GM23338 (cell line): ENCODE results near the gene CEBPG. TPM values are rescaled to one million over a fixed set of nuclear protein-coding genes. Genes with fewer than 3 reads are reported as not detected.

Source experiments
- ATAC-seq: fragments of 200-7000 bp; cut with Tn5 transposase; 3 replicates; pipeline ENCODE4 v1.9.1; 2020
- DNase-seq: peaks from one replicate; pipeline ENCODE4 v3.0.0-alpha.2; 2015; ENCODE audit warnings: low spot score
- H2AFZ ChIP-seq: fragments of 200-600 bp; sonication (generic); 2 replicates; pipeline ENCODE4 v1.8.0; 2016; ENCODE audit warnings: antibody characterized with exemption, mild to moderate bottlenecking, moderate library complexity
- H3F3A ChIP-seq: fragments of 200-600 bp; sonication (generic); replicated peaks from 2 replicates; pipeline ENCODE4 v1.8.0; 2017; ENCODE audit warnings: antibody characterized with exemption, mixed run types, low read depth
- H3K27ac ChIP-seq: fragments of 200-600 bp; sonication (generic); 2 replicates; pipeline ENCODE4 v1.6.1; 2016; ENCODE audit warnings: low read depth
- H3K27me3 ChIP-seq: fragments of 200-600 bp; sonication (generic); 2 replicates; pipeline ENCODE4 v1.8.0; 2016; ENCODE audit warnings: mild to moderate bottlenecking, mixed run types, moderate library complexity; ENCODE audit not compliant: insufficient read depth
- H3K36me3 ChIP-seq: fragments of 200-600 bp; sonication (generic); 2 replicates; pipeline ENCODE4 v1.8.0; 2016; ENCODE audit warnings: mild to moderate bottlenecking; ENCODE audit not compliant: insufficient read depth
- H3K4me1 ChIP-seq: fragments of 200-600 bp; sonication (generic); 2 replicates; pipeline ENCODE4 v1.8.0; 2016; ENCODE audit warnings: mild to moderate bottlenecking, moderate library complexity; ENCODE audit not compliant: insufficient read depth
- H3K4me2 ChIP-seq: fragments of 200-600 bp; sonication (generic); 2 replicates; pipeline ENCODE4 v1.7.1; 2017; ENCODE audit warnings: mixed run types
- H3K4me3 ChIP-seq: fragments of 200-600 bp; sonication (generic); 2 replicates; pipeline ENCODE4 v1.6.1; 2016; ENCODE audit warnings: mixed run types
- H3K79me2 ChIP-seq: fragments of 200-600 bp; sonication (generic); replicated peaks from 2 replicates; pipeline ENCODE4 v1.8.0; 2017; ENCODE audit warnings: mild to moderate bottlenecking; ENCODE audit not compliant: insufficient read depth
- H3K9me2 ChIP-seq: fragments of 200-600 bp; sonication (generic); 2 replicates; pipeline ENCODE4 v1.8.0; 2017; ENCODE audit not compliant: insufficient read depth
- H4K20me1 ChIP-seq: fragments of 200-600 bp; sonication (generic); replicated peaks from 2 replicates; pipeline ENCODE4 v1.8.0; 2017; ENCODE audit warnings: mild to moderate bottlenecking; ENCODE audit not compliant: insufficient read depth
- H3K27ac Mint-ChIP-seq: 2 replicates; pipeline ENCODE4 v1.8.0; 2020; ENCODE audit warnings: inconsistent platforms, mild to moderate bottlenecking, moderate library complexity, mixed read lengths
- H3K27me3 Mint-ChIP-seq: 3 replicates; pipeline ENCODE4 v1.8.0; 2022; ENCODE audit warnings: low read depth, mild to moderate bottlenecking, moderate library complexity, mixed read lengths, inconsistent platforms; ENCODE audit not compliant: insufficient read depth, poor library complexity
- H3K36me3 Mint-ChIP-seq: 3 replicates; pipeline ENCODE4 v1.8.0; 2021; ENCODE audit warnings: low read depth, mild to moderate bottlenecking, inconsistent platforms, moderate library complexity, mixed read lengths
- H3K4me1 Mint-ChIP-seq: 3 replicates; pipeline ENCODE4 v1.8.0; 2020; ENCODE audit warnings: mild to moderate bottlenecking, inconsistent platforms, mixed read lengths
- H3K4me3 Mint-ChIP-seq: 3 replicates; pipeline ENCODE4 v1.8.0; 2021; ENCODE audit warnings: moderate library complexity, mild to moderate bottlenecking, inconsistent platforms, mixed read lengths
- H3K9me3 Mint-ChIP-seq: 3 replicates; pipeline ENCODE4 v1.8.0; 2020; ENCODE audit warnings: moderate library complexity, mild to moderate bottlenecking, inconsistent platforms, mixed read lengths
- CREB1 ChIP-seq: fragments of 250-450 bp; sonication (Bioruptor Pico); IDR thresholded peaks from 2 replicates; pipeline ENCODE4 v1.5.0; 2020; ENCODE audit warnings: low read depth, mild to moderate bottlenecking, moderate library complexity
- CTCF ChIP-seq, 2 experiments: fragments of 200-600 bp in 1 of 2; sonication (generic) in 1 of 2; conservative IDR thresholded peaks; 2 replicates each; pipeline versions ENCODE4 v1.5.1 to v1.6.1; 2016 to 2017; ENCODE audit warnings: antibody characterized with exemption in 2 of 2, low read depth in 2 of 2, mild to moderate bottlenecking in 2 of 2, moderate library complexity in 1 of 2
- POLR2AphosphoS5 ChIP-seq: IDR thresholded peaks from 2 replicates; pipeline ENCODE4 v1.6.1; 2016; ENCODE audit warnings: antibody characterized with exemption, low read depth
- ZNF114 ChIP-seq: fragments of 250-450 bp; sonication (Bioruptor Pico); IDR thresholded peaks from 2 replicates; pipeline ENCODE4 v1.5.0; 2020; ENCODE audit warnings: mild to moderate bottlenecking, moderate library complexity
- ZNF331 ChIP-seq: fragments of 250-450 bp; sonication (Bioruptor Pico); IDR thresholded peaks from 2 replicates; pipeline ENCODE4 v1.5.0; 2020; ENCODE audit warnings: low read depth, mild to moderate bottlenecking, moderate library complexity
- polyA plus RNA-seq: library from polyadenylated mRNA; unstranded; fragments of >200 nt; fragmentation: Nextera tagmentation; extraction: Ambion mirVana; gene quantifications from 2 replicates; pipeline ENCODE4 v1.2.1, GENCODE V29; 2016
- total RNA-seq: library from RNA; depleted of rRNA; stranded (reverse); fragments of >200 nt; shearing (Covaris generic); gene quantifications from 2 replicates; pipeline ENCODE4 v1.2.3, GENCODE V29; 2014
- TF ChIP-seq, protein P1 (sequence below): fragments of 250-450 bp; sonication (Bioruptor Pico); IDR thresholded peaks from 2 replicates; pipeline ENCODE4 v1.5.0; 2020; ENCODE audit warnings: mild to moderate bottlenecking, moderate library complexity
- TF ChIP-seq, protein P2 (sequence below): IDR thresholded peaks from 2 replicates; pipeline ENCODE4 v1.6.1; 2016; ENCODE audit warnings: antibody characterized with exemption
- TF ChIP-seq, protein P3 (sequence below): IDR thresholded peaks from one replicate; pipeline ENCODE4 v1.6.1; 2018; ENCODE audit warnings: antibody characterized with exemption; ENCODE audit not compliant: unreplicated experiment

CEBPG gene
- total and polyA plus RNA-seq, 2 experiments from 2014 or later: 25.9 to 50.2 TPM

- TF ChIP-seq, protein P1, sequence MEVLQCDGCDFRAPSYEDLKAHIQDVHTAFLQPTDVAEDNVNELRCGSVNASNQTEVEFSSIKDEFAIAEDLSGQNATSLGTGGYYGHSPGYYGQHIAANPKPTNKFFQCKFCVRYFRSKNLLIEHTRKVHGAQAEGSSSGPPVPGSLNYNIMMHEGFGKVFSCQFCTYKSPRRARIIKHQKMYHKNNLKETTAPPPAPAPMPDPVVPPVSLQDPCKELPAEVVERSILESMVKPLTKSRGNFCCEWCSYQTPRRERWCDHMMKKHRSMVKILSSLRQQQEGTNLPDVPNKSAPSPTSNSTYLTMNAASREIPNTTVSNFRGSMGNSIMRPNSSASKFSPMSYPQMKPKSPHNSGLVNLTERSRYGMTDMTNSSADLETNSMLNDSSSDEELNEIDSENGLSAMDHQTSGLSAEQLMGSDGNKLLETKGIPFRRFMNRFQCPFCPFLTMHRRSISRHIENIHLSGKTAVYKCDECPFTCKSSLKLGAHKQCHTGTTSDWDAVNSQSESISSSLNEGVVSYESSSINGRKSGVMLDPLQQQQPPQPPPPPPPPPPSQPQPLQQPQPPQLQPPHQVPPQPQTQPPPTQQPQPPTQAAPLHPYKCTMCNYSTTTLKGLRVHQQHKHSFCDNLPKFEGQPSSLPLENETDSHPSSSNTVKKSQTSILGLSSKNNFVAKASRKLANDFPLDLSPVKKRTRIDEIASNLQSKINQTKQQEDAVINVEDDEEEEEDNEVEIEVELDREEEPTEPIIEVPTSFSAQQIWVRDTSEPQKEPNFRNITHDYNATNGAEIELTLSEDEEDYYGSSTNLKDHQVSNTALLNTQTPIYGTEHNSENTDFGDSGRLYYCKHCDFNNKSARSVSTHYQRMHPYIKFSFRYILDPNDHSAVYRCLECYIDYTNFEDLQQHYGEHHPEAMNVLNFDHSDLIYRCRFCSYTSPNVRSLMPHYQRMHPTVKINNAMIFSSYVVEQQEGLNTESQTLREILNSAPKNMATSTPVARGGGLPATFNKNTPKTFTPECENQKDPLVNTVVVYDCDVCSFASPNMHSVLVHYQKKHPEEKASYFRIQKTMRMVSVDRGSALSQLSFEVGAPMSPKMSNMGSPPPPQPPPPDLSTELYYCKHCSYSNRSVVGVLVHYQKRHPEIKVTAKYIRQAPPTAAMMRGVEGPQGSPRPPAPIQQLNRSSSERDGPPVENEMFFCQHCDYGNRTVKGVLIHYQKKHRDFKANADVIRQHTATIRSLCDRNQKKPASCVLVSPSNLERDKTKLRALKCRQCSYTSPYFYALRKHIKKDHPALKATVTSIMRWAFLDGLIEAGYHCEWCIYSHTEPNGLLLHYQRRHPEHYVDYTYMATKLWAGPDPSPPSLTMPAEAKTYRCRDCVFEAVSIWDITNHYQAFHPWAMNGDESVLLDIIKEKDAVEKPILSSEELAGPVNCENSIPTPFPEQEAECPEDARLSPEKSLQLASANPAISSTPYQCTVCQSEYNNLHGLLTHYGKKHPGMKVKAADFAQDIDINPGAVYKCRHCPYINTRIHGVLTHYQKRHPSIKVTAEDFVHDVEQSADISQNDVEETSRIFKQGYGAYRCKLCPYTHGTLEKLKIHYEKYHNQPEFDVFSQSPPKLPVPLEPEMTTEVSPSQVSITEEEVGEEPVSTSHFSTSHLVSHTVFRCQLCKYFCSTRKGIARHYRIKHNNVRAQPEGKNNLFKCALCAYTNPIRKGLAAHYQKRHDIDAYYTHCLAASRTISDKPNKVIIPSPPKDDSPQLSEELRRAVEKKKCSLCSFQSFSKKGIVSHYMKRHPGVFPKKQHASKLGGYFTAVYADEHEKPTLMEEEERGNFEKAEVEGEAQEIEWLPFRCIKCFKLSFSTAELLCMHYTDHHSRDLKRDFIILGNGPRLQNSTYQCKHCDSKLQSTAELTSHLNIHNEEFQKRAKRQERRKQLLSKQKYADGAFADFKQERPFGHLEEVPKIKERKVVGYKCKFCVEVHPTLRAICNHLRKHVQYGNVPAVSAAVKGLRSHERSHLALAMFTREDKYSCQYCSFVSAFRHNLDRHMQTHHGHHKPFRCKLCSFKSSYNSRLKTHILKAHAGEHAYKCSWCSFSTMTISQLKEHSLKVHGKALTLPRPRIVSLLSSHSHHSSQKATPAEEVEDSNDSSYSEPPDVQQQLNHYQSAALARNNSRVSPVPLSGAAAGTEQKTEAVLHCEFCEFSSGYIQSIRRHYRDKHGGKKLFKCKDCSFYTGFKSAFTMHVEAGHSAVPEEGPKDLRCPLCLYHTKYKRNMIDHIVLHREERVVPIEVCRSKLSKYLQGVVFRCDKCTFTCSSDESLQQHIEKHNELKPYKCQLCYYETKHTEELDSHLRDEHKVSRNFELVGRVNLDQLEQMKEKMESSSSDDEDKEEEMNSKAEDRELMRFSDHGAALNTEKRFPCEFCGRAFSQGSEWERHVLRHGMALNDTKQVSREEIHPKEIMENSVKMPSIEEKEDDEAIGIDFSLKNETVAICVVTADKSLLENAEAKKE (CRISPR knock-in tag): no peak
- TF ChIP-seq POLR2AphosphoS5: no peak
These were observed 56.6 kb downstream of the CEBPG start (continued) for GRCh38 chr19:33429891-33430673.

GRCh38 chr19:33430674-33431277, 57.3 kb downstream of the CEBPG start:
- ATAC-seq (peak; percentile 86), DNase-seq (peak; percentile 79)
- Histone ChIP-seq H3K27ac (no peak overlapping the region), H3K4me1 (no peaks in the 10 kb centered on the region), H3K27me3 (no peaks in the 10 kb centered on the region), H3K4me3 (no peak overlapping the region), H3K36me3 (no peaks in the 10 kb centered on the region), H4K20me1 (no peaks in the 10 kb centered on the region; the same call in 1 of the 2 replicates), H3K9me2 (no peaks in the 10 kb centered on the region), H2AFZ (no peak overlapping the region), H3K4me2 (no peak overlapping the region), H3F3A (no peaks in the 10 kb centered on the region), H3K79me2 (no peaks in the 10 kb centered on the region)
- TF ChIP-seq, protein P2, sequence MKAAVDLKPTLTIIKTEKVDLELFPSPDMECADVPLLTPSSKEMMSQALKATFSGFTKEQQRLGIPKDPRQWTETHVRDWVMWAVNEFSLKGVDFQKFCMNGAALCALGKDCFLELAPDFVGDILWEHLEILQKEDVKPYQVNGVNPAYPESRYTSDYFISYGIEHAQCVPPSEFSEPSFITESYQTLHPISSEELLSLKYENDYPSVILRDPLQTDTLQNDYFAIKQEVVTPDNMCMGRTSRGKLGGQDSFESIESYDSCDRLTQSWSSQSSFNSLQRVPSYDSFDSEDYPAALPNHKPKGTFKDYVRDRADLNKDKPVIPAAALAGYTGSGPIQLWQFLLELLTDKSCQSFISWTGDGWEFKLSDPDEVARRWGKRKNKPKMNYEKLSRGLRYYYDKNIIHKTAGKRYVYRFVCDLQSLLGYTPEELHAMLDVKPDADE: no peak
- TF ChIP-seq ZNF331 (CRISPR knock-in tag) (no peak), CTCF (conservative IDR thresholded peaks at IDR 0.05; ENCODE audit: low read depth in 2 of 2) (peak; percentile 89 to 92), CREB1 (CRISPR knock-in tag) (0 out of 2 replicates have a peak, but pooled peaks have one; percentile 7), ZNF114 (CRISPR knock-in tag) (no peak), POLR2AphosphoS5 (no peak)
- TF ChIP-seq, protein P3, sequence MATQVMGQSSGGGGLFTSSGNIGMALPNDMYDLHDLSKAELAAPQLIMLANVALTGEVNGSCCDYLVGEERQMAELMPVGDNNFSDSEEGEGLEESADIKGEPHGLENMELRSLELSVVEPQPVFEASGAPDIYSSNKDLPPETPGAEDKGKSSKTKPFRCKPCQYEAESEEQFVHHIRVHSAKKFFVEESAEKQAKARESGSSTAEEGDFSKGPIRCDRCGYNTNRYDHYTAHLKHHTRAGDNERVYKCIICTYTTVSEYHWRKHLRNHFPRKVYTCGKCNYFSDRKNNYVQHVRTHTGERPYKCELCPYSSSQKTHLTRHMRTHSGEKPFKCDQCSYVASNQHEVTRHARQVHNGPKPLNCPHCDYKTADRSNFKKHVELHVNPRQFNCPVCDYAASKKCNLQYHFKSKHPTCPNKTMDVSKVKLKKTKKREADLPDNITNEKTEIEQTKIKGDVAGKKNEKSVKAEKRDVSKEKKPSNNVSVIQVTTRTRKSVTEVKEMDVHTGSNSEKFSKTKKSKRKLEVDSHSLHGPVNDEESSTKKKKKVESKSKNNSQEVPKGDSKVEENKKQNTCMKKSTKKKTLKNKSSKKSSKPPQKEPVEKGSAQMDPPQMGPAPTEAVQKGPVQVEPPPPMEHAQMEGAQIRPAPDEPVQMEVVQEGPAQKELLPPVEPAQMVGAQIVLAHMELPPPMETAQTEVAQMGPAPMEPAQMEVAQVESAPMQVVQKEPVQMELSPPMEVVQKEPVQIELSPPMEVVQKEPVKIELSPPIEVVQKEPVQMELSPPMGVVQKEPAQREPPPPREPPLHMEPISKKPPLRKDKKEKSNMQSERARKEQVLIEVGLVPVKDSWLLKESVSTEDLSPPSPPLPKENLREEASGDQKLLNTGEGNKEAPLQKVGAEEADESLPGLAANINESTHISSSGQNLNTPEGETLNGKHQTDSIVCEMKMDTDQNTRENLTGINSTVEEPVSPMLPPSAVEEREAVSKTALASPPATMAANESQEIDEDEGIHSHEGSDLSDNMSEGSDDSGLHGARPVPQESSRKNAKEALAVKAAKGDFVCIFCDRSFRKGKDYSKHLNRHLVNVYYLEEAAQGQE: no peak
- no peak overlapping the region for H3K27ac Mint-ChIP-seq
- peaks cover 12% of the 10 kb centered on the region for H3K27me3 Mint-ChIP-seq
- peaks cover 4% of the 10 kb centered on the region; the same call in 1 of the 3 replicates for H3K4me1 Mint-ChIP-seq
- H3K36me3 Mint-ChIP-seq: no peaks in the 10 kb centered on the region
- no peak overlapping the region for H3K4me3 Mint-ChIP-seq
- H3K9me3 Mint-ChIP-seq: no peaks in the 10 kb centered on the region
